D721Med (cell line): ENCODE data around the gene SGMS2.

ENCODE experiments used
- DNase-seq: peaks from one replicate; pipeline ENCODE4 v3.0.0; 2011; ENCODE audit warnings: low spot score; ENCODE audit not compliant: insufficient read length
- FAIRE-seq: peaks from 2 replicates; lab custom pipeline; 2011; peaks lifted over from hg19 to GRCh38; lab: Jason Lieb, UNC
- CTCF ChIP-seq: IDR thresholded peaks from 2 replicates; pipeline ENCODE4 v1.5.1; 2012; ENCODE audit warnings: mild to moderate bottlenecking, control low read depth; ENCODE audit not compliant: insufficient read depth; ENCODE audit errors: missing control alignments

The SGMS2 gene

DNA sequence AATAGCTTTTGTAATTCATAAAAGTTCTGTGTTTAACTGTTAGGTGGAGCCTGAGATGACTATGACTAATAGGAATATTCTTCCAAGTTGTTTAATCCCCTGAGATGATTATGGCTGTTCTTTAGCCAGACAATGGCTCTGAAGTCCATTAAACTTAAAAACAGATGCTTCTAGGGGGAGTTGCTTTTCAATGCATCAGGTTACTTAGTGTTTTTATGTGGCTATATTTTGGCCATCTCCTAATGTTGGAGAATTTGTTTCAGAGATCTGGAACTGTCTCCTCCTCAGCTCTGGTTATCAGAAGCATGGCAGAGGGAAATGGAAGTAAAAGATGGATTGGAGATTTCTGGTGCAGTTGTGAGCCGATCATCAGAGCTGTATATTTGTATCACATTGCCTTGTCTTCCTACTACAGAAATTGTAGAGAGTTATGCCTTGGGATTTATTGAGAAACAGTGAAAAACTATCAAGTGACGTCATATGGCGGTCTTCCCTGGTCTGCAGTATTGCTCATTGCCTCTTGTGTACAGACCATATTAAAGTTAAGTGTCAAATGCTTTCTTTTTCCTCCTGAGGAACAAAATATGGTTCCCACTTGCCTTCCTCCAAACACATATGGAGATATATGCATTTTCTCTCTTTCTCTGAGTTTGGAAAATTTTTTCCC is 29.8 kb downstream of the SGMS2 start:
- FAIRE-seq (no peak), DNase-seq (no peak)

DNA sequence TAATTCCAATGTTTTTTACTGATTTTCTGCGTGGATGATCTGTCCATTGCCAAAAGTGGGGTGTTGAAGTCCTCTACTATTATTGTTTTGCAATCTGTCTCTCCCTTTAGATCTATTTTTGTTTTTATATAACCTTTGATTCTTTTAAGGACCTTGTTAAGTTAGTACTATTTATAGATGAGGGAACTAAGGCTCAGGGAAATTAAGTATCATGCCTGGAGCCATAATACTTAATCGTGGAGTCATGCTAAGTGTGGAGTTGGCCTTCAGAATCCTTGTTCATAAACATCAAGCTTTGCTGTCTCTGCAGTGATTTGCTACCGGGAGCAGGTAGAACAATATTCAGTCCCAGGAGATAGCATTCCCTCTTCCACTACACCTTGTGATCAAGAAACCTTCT is 31.0 kb downstream of the SGMS2 start:
- no peak for FAIRE-seq
- DNase-seq: no peak
- no peak for TF ChIP-seq CTCF

More for the DNA sequence above, 29.8 kb downstream of the SGMS2 start:
- TF ChIP-seq CTCF: no peak

- FAIRE-seq (no peak), DNase-seq (no peak)
- no peak for TF ChIP-seq CTCF
Measured at GRCh38 chr4:107856901-107857300, 32.2 kb downstream of the SGMS2 start.

DNA sequence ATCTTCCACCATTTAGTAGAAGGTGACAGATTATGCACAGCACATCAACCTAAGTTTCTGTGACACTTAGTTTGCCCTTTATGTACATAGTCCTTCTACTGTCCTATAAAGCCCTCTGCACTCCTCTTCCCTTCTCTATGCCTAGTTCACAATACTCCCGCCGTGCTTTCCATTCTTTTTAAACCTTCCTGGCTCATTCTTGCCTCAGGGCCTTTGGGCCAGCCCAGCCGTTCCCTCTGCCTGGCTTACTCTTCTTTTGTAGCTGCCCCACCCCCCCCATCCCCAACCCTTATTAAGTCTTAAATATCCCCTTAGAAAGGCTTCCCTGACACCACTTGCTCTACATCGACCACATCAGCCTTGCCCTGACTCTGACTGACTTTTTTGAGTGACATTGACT is 33.0 kb downstream of the SGMS2 start:
- FAIRE-seq (no peak), DNase-seq (no peak)
- TF ChIP-seq CTCF: no peak

DNA sequence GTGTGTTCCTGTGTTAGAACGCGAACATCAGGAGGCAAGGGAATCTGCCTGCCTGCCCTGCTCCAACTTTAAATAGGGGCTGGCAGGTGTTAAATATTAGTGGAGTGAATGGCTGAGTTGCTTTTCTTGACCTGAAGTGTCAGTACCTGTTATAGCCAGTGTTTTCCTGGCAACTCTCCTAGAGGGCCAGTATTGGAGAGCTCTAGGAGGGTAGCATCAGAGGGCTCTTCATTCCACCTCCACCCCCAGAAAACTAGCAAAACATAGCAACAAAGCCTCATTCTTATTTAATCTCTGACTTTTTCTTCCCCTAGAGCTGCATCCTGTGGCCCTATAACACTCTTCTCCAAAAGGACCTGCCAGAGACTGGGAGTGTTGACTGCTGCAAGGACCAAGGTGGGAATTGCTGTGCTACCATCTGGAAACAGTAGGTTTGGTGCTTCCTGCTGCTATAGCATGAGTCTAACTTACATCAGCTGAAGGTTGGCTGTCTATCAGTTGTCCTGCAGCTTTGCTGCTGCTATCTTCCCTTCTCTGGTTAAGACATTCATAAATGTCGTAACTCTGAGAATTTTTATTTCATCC is 33.5 kb downstream of the SGMS2 start:
- no peak for TF ChIP-seq CTCF
- DNase-seq (no peak), FAIRE-seq (no peak)

DNA sequence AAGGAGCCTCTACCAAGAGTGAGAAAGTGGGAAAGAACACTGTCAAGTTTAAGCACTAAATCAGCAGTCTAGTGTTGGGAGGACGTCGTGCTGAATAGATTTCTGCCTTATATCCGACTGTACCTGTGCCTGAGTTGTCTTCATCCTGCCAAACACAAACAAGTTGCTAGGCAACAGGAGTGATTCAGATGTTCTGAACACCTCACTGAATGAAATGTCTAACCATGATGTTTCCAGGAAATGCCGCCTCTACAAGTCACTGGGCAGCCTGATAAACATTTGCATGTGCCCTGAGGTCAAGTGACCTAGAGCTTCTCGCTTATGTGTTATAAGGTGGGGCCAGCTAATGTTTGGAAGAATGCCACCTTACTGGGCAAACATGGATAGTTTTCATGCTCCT is 37.9 kb downstream of the SGMS2 start:
- DNase-seq (no peak), FAIRE-seq (no peak)
- no peak for TF ChIP-seq CTCF

DNA sequence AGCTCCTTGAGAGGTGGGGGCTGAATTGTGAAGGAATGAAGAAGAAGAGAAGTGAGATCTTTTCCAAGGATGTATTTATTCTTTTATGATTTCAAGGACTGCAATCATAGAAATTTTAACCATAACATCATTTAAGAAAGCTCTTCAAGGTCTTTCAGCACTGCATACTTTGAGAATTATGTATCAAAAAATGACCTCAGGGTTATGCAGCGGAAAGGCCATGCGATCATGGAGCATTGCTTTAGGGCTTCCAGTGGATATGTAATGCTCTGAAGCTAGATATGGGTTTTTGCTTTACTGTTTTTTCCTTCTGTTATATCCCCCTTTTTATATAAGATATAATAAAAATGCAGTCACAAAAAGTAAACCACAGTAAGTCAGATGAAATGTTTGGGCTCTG is 38.7 kb downstream of the SGMS2 start:
- FAIRE-seq: no peak
- DNase-seq: no peak

More for the DNA sequence above, 38.7 kb downstream of the SGMS2 start:
- no peak for TF ChIP-seq CTCF
